Naive thymus-derived CD4-positive, alpha-beta T cell (primary cell): ENCODE data around the gene CLGN. TPM values are rescaled to one million over a fixed set of nuclear protein-coding genes. Genes with fewer than 3 reads are reported as not detected.
"Not testable (repeated sequence)": the region's sequence is repeated elsewhere in the genome, so short reads cannot be mapped to it uniquely, and the experiment has no call there.

Experiments
- ATAC-seq: fragments of 150-1000 bp; cut with Tn5 transposase; 2 replicates; pipeline ENCODE4 v1.10.0; 2021; ENCODE audit warnings: mild to moderate bottlenecking, moderate library complexity
- CTCF ChIA-PET: fragments of 350-600 bp; sonication (Branson Sonifier 250); formaldehyde crosslinking; loops from one replicate; lab custom pipeline; 2021; ENCODE audit warnings: antibody characterized with exemption; lab: Charles Lee
- POLR2A ChIA-PET: fragments of 350-600 bp; sonication (Branson Sonifier 250); formaldehyde crosslinking; loops from one replicate; lab custom pipeline; 2021; ENCODE audit warnings: antibody characterized with exemption, inconsistent platforms; lab: Charles Lee
- DNase-seq, 9 donors: peaks; one replicate each; pipeline versions ENCODE4 v3.0.0 to v3.0.0-alpha.2; 2020 to 2022; ENCODE audit warnings: mixed read lengths in 1 of 9
- H3K27ac ChIP-seq: one replicate; pipeline ENCODE4 v1.7.0; 2013; ENCODE audit warnings: mild to moderate bottlenecking, low read depth, low read length, moderate library complexity
- H3K27me3 ChIP-seq, 2 donors: one replicate each; pipeline ENCODE4 v1.7.0; 2013; ENCODE audit warnings: low read length in 2 of 2, mild to moderate bottlenecking in 2 of 2, moderate library complexity in 2 of 2; ENCODE audit not compliant: control insufficient read depth in 2 of 2, insufficient read depth in 2 of 2
- H3K36me3 ChIP-seq, 3 experiments: 1 replicate in 2 of 3; 2 replicates in 1 of 3; pipeline ENCODE4 v1.7.0; 2013; ENCODE audit warnings: low read length in 3 of 3, mild to moderate bottlenecking in 3 of 3, moderate library complexity in 1 of 3; ENCODE audit not compliant: insufficient read depth in 3 of 3, control insufficient read depth in 2 of 3
- H3K4me1 ChIP-seq, 2 donors: one replicate each; pipeline ENCODE4 v1.7.0; 2013; ENCODE audit warnings: low read length in 2 of 2, mild to moderate bottlenecking in 2 of 2, moderate library complexity in 1 of 2; ENCODE audit not compliant: control insufficient read depth in 2 of 2, insufficient read depth in 2 of 2
- H3K4me3 ChIP-seq: 2 replicates; pipeline ENCODE4 v1.7.0; 2013; ENCODE audit warnings: mild to moderate bottlenecking, low read length
- H3K9me3 ChIP-seq, 3 experiments: 1 replicate in 2 of 3; 2 replicates in 1 of 3; pipeline ENCODE4 v1.7.0; 2013; ENCODE audit warnings: low read length in 3 of 3; ENCODE audit not compliant: control insufficient read depth in 2 of 3
- H3K27ac Mint-ChIP-seq, 9 donors: one replicate each; pipeline ENCODE4 v1.8.0; 2020 to 2022; ENCODE audit warnings: mixed read lengths in 9 of 9, mild to moderate bottlenecking in 8 of 9, moderate library complexity in 5 of 9, inconsistent platforms in 2 of 9
- H3K27me3 Mint-ChIP-seq, 5 donors: one replicate each; pipeline ENCODE4 v1.8.0; 2021 to 2022; ENCODE audit warnings: mixed read lengths in 5 of 5, mild to moderate bottlenecking in 1 of 5
- H3K36me3 Mint-ChIP-seq, 5 donors: one replicate each; pipeline ENCODE4 v1.8.0; 2020 to 2022; ENCODE audit warnings: mixed read lengths in 5 of 5, mild to moderate bottlenecking in 3 of 5, inconsistent platforms in 1 of 5
- H3K4me1 Mint-ChIP-seq, 7 donors: one replicate each; pipeline ENCODE4 v1.8.0; 2020 to 2022; ENCODE audit warnings: mixed read lengths in 7 of 7, mild to moderate bottlenecking in 3 of 7, inconsistent platforms in 1 of 7
- H3K4me3 Mint-ChIP-seq, 10 donors: one replicate each; pipeline ENCODE4 v1.8.0; 2020 to 2022; ENCODE audit warnings: mild to moderate bottlenecking in 10 of 10, mixed read lengths in 10 of 10, moderate library complexity in 6 of 10, inconsistent platforms in 2 of 10
- H3K9me3 Mint-ChIP-seq, 11 donors: one replicate each; pipeline ENCODE4 v1.8.0; 2020 to 2022; ENCODE audit warnings: mixed read lengths in 11 of 11, mild to moderate bottlenecking in 4 of 11, inconsistent platforms in 1 of 11, moderate library complexity in 1 of 11
- intact Hi-C, 2 donors: fragments of 100-400 bp; cut with micrococcal nuclease; formaldehyde crosslinking; loops; one replicate each; pipeline ENCODE4 v1.15.1; 2023
- polyA plus RNA-seq, 2 donors: library from polyadenylated mRNA; unstranded; fragments of 300-500 nt; fragmentation: Illumina TruSeq; gene quantifications; one replicate each; pipeline ENCODE4 v1.2.3, GENCODE V29; 2021
- total RNA-seq, 6 experiments: library from RNA in 5 of 6; stranded (reverse) in 5 of 6; gene quantifications; 1 replicate in 5 of 6; 2 replicates in 1 of 6; pipeline ENCODE4 v1.2.3 and lab custom pipeline; 2021 to 2026

The CLGN gene
- total and polyA plus RNA-seq, 7 experiments from 2014 or later, result 0.06 to 0.20 (median 0.12) TPM; not detected in 4

- Mint-ChIP-seq H3K27ac (no peak overlapping the region), H3K4me3 (no peak overlapping the region), H3K9me3 (peaks cover 0 to 2% (median 0%) of the 10 kb centered on the region in 11 donors), H3K36me3 (no peaks in the 10 kb centered on the region), H3K4me1 (no peaks in the 10 kb centered on the region), H3K27me3 (peaks cover 33 to 52% (median 39%) of the 10 kb centered on the region in 5 donors)
- Histone ChIP-seq H3K4me3 (no peak overlapping the region), H3K27me3 (peaks cover 0 to 4% of the 10 kb centered on the region in 2 donors), H3K9me3 (no peaks in the 10 kb centered on the region), H3K27ac (no peak overlapping the region), H3K36me3 (no peaks in the 10 kb centered on the region), H3K4me1 (no peaks in the 10 kb centered on the region)
- ChIA-PET POLR2A (no interaction called here), CTCF (no interaction called here)
- ATAC-seq, result no peak
- DNase-seq, result no peak
- intact Hi-C loops, result no loop called here
Measured at GRCh38 chr4:140450352-140450751, 22.9 kb upstream of the CLGN start.

- H3K27ac Mint-ChIP-seq, result no peak overlapping the region
- ATAC-seq, result no peak
- Histone ChIP-seq H3K4me3 (no peak overlapping the region), H3K27ac (no peak overlapping the region), H3K36me3 (no peaks in the 10 kb centered on the region), H3K27me3 (peaks cover 0 to under 1% of the 10 kb centered on the region in 2 donors), H3K9me3 (no peaks in the 10 kb centered on the region), H3K4me1 (no peaks in the 10 kb centered on the region)
- CTCF ChIA-PET, result no interaction called here
- peaks cover 25 to 46% (median 28%) of the 10 kb centered on the region in 5 donors for H3K27me3 Mint-ChIP-seq
- no peaks in the 10 kb centered on the region for H3K36me3 Mint-ChIP-seq
- no peak for DNase-seq
- no peak overlapping the region for H3K4me3 Mint-ChIP-seq
- H3K4me1 Mint-ChIP-seq, result no peaks in the 10 kb centered on the region
- H3K9me3 Mint-ChIP-seq, result peaks cover 0 to 3% (median 0%) of the 10 kb centered on the region in 11 donors
- POLR2A ChIA-PET, result no interaction called here
- intact Hi-C loops, result no loop called here
Measured at GRCh38 chr4:140448830-140449229, 21.4 kb upstream of the CLGN start.

- Mint-ChIP-seq H3K4me1 (no peaks in the 10 kb centered on the region), H3K27ac (no peak overlapping the region), H3K27me3 (peaks cover 24 to 44% (median 27%) of the 10 kb centered on the region in 5 donors), H3K4me3 (no peak overlapping the region), H3K9me3 (peaks cover 0 to 3% (median 0%) of the 10 kb centered on the region in 11 donors), H3K36me3 (no peaks in the 10 kb centered on the region)
- Histone ChIP-seq H3K36me3 (no peaks in the 10 kb centered on the region), H3K4me3 (no peak overlapping the region), H3K4me1 (no peaks in the 10 kb centered on the region), H3K9me3 (no peaks in the 10 kb centered on the region), H3K27me3 (no peaks in the 10 kb centered on the region), H3K27ac (no peak overlapping the region)
- DNase-seq (no peak), ATAC-seq (no peak)
- ChIA-PET CTCF (no interaction called here), POLR2A (no interaction called here)
- intact Hi-C loops, result no loop called here
Measured at GRCh38 chr4:140448162-140448561, 20.7 kb upstream of the CLGN start.

- H3K36me3 Mint-ChIP-seq, H3K4me3 Mint-ChIP-seq, DNase-seq, ATAC-seq, H3K36me3 ChIP-seq, H3K9me3 Mint-ChIP-seq, POLR2A ChIA-PET, H3K4me1 ChIP-seq, H3K4me1 Mint-ChIP-seq, H3K27ac Mint-ChIP-seq, H3K4me3 ChIP-seq, H3K9me3 ChIP-seq, intact Hi-C loops, H3K27me3 ChIP-seq, H3K27ac ChIP-seq: not testable (repeated sequence)
- CTCF ChIA-PET, result interaction anchor here (0.5 kb wide), 1 partner anchor 190 kb away, joined by 3 read pairs; no protein-coding TSS in a partner anchor
- H3K27me3 Mint-ChIP-seq, result peaks cover 16 to 39% (median 24%) of the 10 kb centered on the region in 5 donors
Measured at GRCh38 chr4:140444347-140444746, 16.9 kb upstream of the CLGN start.

- Histone ChIP-seq H3K4me1 (no peaks in the 10 kb centered on the region), H3K36me3 (no peaks in the 10 kb centered on the region), H3K4me3 (no peak overlapping the region), H3K27ac (no peak overlapping the region), H3K27me3 (no peaks in the 10 kb centered on the region), H3K9me3 (no peaks in the 10 kb centered on the region)
- no peak for ATAC-seq
- DNase-seq, result no peak
- CTCF ChIA-PET, result no interaction called here
- Mint-ChIP-seq H3K4me1 (no peaks in the 10 kb centered on the region), H3K9me3 (no peaks in the 10 kb centered on the region), H3K27me3 (peaks cover 0 to 20% (median 9%) of the 10 kb centered on the region in 5 donors), H3K36me3 (no peaks in the 10 kb centered on the region), H3K27ac (no peak overlapping the region), H3K4me3 (no peak overlapping the region)
- intact Hi-C loops, result no loop called here
- POLR2A ChIA-PET, result no interaction called here
Measured at GRCh38 chr4:140439644-140440142, 12.2 kb upstream of the CLGN start.

- no peak overlapping the region for H3K27ac Mint-ChIP-seq
- ChIA-PET POLR2A (no interaction called here), CTCF (no interaction called here)
- Histone ChIP-seq H3K36me3 (no peaks in the 10 kb centered on the region), H3K9me3 (no peaks in the 10 kb centered on the region), H3K4me1 (peaks cover 0 to 4% of the 10 kb centered on the region in 2 donors), H3K27ac (no peak overlapping the region), H3K27me3 (peaks cover 3 to 6% of the 10 kb centered on the region in 2 donors), H3K4me3 (peak overlapping the region; percentile 54)
- peaks cover 0 to 1% (median 0%) of the 10 kb centered on the region in 11 donors for H3K9me3 Mint-ChIP-seq
- DNase-seq (no peak), ATAC-seq (no peak)
- intact Hi-C loops, result no loop called here
- H3K27me3 Mint-ChIP-seq, result peaks cover 52 to 67% (median 59%) of the 10 kb centered on the region in 5 donors
- H3K4me3 Mint-ChIP-seq, result peak overlapping the region; percentile 77 to 87 (median 82)
- no peaks in the 10 kb centered on the region for H3K36me3 Mint-ChIP-seq
- H3K4me1 Mint-ChIP-seq, result peaks cover 5 to 14% (median 12%) of the 10 kb centered on the region in 7 donors
Measured at GRCh38 chr4:140427919-140428471, 547 bp upstream of the CLGN start.

- no peaks in the 10 kb centered on the region for H3K9me3 ChIP-seq
- peaks cover 0 to 1% (median 0%) of the 10 kb centered on the region in 11 donors for H3K9me3 Mint-ChIP-seq
- H3K4me1 ChIP-seq, result peaks cover 0 to 4% of the 10 kb centered on the region in 2 donors
- ATAC-seq (no peak), DNase-seq (no peak)
- ChIA-PET CTCF (no interaction called here), POLR2A (no interaction called here)
- intact Hi-C loops, result no loop called here
- peaks cover 3 to 6% of the 10 kb centered on the region in 2 donors for H3K27me3 ChIP-seq
- no peaks in the 10 kb centered on the region for H3K36me3 Mint-ChIP-seq
- peak overlapping the region; percentile 40 to 86 (median 72) for H3K4me3 Mint-ChIP-seq
- peaks cover 5 to 14% (median 12%) of the 10 kb centered on the region in 7 donors for H3K4me1 Mint-ChIP-seq
- no peaks in the 10 kb centered on the region for H3K36me3 ChIP-seq
- H3K27me3 Mint-ChIP-seq, result peaks cover 55 to 75% (median 68%) of the 10 kb centered on the region in 5 donors
- H3K27ac ChIP-seq, result no peak overlapping the region
- no peak overlapping the region for H3K27ac Mint-ChIP-seq
- peak overlapping the region; percentile 54 for H3K4me3 ChIP-seq
Measured at GRCh38 chr4:140426610-140427105, 790 bp downstream of the CLGN start.
